ENCODE data around the gene GOSR2.
"Not testable (repeated sequence)": the region's sequence is repeated elsewhere in the genome, so short reads cannot be mapped to it uniquely, and the experiment has no call there.

The GOSR2 gene

DNA sequence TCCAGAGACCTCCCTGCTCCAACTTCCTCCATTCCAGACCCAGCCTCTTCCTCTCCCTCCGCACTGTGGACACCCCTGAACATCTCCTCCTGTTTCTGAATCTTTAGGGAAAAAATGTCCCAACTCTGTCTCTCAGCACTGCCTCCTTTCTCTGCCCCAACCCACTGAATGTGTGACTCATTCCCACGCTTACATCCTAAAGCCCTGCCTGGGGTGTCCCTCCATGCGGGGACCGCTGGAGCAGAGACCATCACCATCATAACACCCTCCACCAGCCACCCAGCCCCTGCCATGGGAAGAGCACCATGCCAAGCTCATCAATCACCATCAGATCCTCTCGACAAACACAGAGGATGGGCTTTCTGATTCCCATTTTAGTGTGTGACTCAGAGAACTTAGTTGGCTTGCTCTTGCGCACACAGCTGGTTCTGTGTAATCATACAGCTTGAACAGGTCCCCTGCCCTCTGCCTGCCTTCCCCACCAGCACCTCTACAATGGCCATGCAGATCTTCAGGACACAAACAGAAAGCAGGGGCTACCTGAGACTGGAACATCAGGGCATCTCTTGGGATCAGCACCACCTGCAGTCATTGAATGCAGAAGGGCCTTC, 45.4 kb downstream of the GOSR2 start:
- DNase-seq: no peak

DNA sequence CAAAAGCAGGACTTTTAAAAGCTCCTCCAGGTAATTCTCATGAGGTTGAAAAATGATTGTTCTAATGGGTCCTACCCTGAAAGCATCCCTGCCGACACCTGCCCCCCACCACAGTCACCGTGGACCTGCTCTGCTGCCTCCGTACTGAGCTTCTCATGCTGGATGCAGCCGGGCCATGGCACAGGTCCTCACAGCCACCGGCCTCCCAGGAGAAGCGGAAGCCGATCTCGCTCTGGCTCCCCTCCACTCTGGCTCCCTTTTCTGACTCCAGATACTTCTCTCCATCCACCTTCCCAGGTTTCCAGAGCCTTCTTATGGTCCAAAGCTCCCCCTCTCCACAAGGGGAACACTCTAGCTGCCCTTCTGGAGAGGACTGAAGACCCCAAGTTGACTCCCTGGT, 45.9 kb downstream of the GOSR2 start:
- DNase-seq: no peak

DNA sequence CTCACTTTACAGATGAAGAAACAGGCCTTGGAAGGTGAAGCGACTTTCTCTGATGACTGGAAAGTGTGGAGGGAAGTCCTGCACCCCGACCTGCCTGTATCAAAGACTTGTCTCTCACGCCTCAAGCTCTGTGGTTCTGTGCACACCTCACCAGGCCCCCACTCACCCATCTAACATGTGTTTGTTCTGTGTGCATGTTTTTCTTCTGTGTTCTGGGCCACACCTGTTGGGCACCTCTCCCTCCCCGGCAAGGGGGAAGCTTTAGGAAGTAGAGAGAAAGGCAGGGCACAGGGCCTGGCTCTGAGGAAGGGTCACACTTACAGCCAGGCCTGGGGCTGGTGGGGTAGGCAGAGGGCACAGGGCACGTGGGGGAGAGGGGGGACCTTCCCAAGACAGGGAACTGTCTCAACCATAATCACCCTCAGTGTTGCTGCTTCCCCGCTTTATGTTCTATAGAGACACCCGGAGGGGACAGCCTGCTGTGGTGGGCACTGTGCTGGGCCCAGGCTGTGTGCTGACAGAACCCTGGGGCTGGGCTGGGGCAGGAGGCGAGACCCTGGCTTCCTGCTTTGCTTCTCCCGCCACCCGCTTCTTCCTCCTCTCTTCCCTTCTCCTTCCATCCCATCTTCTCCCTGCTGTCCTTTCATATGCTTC, 48.8 kb downstream of the GOSR2 start:
- no peak for DNase-seq

DNA sequence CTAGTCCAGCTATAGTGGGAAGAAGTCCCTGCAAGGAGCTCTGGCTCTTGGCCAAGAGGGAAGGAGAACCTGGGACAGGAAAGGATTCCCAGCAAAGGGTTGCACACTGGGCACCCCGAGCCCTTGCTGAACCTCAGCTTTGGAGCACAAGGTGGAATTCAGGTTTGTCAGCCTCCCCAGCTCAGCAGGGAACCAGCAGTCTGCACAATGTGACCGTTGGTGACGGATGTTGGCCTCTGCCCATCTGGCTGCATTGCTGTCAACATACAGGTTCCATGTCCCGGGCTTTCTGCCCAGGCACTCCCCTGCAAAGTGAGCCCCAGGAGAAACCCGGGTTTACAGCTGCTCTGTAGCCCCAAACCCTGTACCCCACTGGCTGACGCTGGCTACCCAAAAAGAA, 49.4 kb downstream of the GOSR2 start:
- no peak for DNase-seq

DNA sequence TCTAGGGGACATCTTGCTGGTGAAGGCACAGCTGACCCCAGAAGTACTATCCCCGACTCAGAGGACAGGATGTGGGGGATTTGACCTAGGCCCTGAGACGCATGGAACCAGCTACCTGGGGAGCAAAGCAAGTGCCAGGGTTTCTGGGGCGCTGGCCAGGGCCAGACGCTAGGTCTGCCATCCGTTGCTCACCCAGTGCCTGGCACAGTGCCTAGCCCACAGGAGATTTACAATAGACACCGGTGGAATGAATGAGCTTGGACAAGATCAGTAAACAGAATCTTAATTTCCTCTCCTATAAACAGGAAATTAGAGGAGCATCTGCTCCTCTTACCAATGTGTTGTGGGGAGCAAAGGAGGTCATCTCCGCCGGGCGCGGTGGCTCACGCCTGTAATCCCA, 51.1 kb downstream of the GOSR2 start:
- no peak for DNase-seq

- no peak for DNase-seq
Measured at GRCh38 chr17:46975287-46975686, 52.3 kb downstream of the GOSR2 start.

DNA sequence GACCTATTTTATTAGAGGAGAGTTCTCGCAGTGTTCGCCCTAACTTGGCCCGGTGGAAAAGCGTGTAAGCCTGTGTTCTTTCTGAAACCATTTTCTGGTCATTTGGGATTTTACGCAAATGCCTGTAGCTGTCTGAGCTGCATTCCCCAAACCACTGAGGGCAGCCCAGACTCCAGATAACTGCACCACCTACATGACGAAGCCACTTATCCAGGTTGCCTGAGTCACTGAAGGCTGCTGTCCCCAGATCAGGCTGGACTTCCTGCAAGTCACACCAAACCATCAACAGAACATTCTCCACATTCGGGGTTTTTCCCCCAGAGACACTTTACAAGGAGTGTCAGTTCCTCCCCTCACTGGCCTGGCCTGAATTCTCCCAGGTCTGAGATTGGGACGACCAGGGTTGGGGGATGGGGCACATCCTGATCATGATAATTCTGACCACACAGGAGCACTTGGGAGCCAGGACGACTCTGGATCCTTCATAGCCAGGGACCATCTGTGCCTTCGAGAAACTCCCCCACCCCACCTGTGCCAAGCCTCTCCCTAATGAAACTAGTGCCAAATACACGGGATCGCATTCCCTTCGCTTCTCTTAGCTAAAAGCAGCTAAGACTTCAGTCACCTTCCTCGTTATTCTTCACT, 53.8 kb downstream of the GOSR2 start:
- DNase-seq: no peak

DNA sequence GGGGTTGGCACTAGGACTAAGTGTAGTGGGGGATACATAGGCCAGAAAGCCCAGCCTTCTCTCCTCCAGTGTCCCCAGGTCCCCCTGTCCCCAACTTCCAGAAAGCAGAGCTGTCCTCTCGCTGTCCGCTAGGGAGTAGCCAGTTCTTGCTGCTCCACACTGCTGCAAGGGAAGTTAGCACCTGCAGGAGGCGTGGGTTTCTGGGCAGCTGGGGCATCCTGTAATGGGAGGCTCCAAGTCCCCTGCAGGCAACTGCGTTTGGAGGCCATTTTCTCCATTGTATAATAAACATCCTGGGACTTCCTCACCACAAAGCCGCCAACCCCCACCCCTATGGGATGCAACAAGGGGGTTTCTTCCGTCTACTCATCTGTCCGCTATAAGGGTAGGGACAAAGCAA, 54.4 kb downstream of the GOSR2 start:
- no peak for DNase-seq

GRCh38 chr17:46977750-46978488, 55.0 kb downstream of the GOSR2 start:
- no peak for DNase-seq

GRCh38 chr17:46978489-46979146, 55.7 kb downstream of the GOSR2 start:
- DNase-seq: no peak

GRCh38 chr17:46979147-46979863, 56.3 kb downstream of the GOSR2 start, which contains the start of gene RPRML:
TSS of gene RPRML (minus strand) at chr17:46979253. CDS start at chr17:46979007, 246 bp downstream.
- peak; percentile 8 for DNase-seq

DNA sequence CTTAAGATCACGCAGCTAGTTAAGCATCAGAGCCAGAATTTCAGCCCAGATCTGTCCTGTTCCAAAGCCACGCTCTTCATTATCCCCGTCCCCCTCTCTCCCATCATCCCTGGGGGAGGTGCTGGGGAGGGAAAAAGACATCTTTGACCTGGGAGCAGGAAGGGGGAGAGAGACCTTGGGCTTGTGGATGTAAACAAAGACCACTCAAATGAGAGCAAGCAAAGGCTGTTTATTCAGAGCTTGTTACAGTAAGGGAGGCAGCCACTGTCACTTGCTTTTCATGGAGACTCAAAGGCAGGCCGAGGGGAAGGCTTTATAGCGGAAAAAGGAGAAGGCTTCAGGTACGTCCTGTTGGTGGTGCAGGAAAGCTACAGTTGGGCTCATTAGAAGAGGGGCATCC, 59.6 kb downstream of the GOSR2 start:
- DNase-seq: no peak

GRCh38 chr17:46983782-46984181, 60.8 kb downstream of the GOSR2 start:
- DNase-seq: no peak

DNA sequence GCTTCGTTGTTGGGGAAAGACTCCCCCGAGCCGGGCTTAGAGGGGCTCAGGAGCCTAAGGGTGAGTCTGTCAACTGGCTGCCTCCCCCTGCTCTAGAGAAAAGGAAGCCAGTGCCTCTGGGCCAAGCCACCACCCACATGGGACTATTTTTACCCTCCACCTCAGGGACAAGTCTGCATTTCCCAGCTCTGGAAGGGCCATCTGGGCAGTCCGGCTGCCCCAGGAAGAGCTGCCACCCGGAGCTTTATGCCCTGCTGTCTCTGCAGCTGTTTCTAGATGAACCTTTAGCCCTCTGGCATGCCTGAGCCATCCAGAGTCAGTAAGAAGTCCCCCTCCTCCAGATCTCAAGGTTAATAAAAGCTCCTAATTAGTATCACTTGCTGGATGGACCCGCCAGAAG, 61.4 kb downstream of the GOSR2 start:
- DNase-seq: no peak

DNA sequence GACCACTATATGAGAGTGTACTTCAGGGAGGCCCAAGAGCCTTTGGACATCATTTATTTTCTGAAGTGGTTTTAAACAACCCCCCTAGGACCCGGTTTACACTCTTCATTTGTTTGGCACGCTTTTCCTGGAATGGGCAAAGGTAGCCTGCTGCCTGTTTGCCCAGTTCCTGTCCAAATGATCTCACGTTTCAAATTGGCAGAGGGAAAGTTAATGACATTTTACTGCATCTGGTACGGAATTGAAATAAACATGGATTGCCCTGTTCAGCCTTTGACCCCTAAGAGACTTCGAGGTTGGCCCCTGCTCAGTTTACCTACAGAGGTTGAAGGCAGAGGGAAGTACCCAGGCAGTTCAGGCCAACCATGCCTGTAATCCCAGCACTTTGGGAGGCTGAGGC, 61.9 kb downstream of the GOSR2 start:
- no peak for DNase-seq

GRCh38 chr17:46986366-46986765, 63.4 kb downstream of the GOSR2 start:
- DNase-seq: no peak

DNA sequence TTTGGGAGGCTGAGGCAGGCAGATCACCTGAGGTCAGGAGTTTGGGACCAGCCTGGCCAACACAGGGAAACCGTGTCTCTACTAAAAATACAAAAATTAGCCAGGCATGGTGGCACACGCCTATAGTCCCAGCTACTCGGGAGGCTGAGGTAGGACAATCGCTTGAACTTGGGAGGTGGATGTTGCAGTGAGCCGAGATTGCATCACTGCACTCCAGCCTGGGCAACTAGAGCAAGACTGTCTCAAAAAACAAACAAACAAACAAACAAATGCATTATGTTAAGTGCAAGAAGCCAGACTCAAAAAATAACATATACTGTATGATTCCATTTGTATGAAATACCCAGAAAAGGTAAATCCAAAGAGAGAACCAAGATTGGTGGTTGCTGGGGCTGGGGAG, 65.0 kb downstream of the GOSR2 start:
- DNase-seq: not testable (repeated sequence)

DNA sequence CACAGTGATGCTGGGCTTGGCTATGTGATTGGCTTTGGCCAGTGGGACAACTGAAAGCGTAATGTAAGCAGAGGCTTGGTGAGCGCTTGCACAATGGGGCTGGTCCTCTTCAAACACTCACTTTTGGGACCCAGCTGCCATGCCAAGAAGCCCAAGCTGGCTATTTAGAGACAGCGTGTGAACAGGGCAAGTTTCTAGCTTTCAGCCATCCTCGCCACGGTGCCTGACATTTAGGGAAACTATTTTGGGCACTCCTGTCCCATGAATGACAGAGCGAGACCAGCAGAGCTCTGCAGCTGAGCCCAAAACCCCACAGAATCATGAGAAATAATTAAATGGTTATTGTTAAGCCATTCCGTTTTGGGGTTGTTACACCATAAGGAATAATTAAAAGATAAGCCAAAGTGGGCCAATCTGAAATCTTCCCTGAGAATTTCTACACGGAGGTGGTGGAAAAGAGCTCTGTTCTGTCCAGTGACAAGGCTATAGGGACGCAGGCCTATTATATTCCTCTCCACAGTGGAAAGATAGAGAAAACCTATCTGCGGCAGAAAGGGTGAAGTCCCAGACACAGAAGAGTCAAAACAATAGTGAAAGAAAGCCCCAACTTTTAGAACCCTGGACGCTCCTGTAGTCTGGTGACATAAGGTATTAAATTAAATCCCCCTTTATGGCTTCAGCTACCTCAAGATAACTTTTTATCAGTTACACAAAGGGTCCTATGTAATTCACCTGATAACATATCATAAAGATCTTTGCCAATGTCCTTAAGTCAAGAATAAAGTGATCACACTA, 66.9 kb downstream of the GOSR2 start:
- DNase-seq: no peak

DNA sequence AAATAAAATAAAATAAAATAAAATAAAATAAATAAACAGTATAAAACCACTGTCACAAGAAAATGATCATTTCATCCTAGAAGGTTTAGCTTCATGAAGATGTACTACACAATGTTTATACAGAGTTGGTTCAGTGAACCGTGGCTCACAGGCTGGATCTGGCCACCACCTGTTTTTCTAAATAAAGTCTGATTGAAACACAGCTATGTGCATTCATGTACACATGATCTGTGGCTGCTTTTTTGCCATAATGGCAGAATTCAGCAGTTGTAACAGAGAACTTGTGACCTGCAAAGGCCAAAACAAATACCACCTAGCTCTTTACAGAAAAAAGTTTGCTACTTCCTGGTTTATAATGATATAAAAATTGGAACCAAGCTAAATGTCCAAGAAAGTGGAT, 68.7 kb downstream of the GOSR2 start:
- no peak for DNase-seq
